Nephron (organoid): ENCODE data around the gene CFAP100.

Source experiments
- H3K27ac Mint-ChIP-seq, 3 experiments: 2 replicates each; pipeline ENCODE4 v1.8.0; 2020; ENCODE audit warnings: mixed read lengths in 3 of 3, mild to moderate bottlenecking in 2 of 3, moderate library complexity in 1 of 3
- H3K27me3 Mint-ChIP-seq: 2 replicates; pipeline ENCODE4 v1.8.0; 2021; ENCODE audit warnings: low read depth, mild to moderate bottlenecking, moderate library complexity, mixed read lengths
- H3K36me3 Mint-ChIP-seq: 2 replicates; pipeline ENCODE4 v1.8.0; 2020; ENCODE audit warnings: low read depth, mixed read lengths
- H3K4me1 Mint-ChIP-seq: 2 replicates; pipeline ENCODE4 v1.8.0; 2020; ENCODE audit warnings: mixed read lengths
- H3K4me3 Mint-ChIP-seq, 3 experiments: 2 replicates each; pipeline ENCODE4 v1.8.0; 2020; ENCODE audit warnings: mild to moderate bottlenecking in 3 of 3, mixed read lengths in 3 of 3, moderate library complexity in 2 of 3
- H3K9me3 Mint-ChIP-seq: 2 replicates; pipeline ENCODE4 v1.8.0; 2020; ENCODE audit warnings: mixed read lengths
- TF ChIP-seq, protein P1 (sequence below), 3 experiments: fragments of 200-600 bp; sonication (generic); IDR thresholded peaks; one replicate each; pipeline ENCODE4 v1.5.0; 2021; ENCODE audit warnings: antibody characterized with exemption in 3 of 3; ENCODE audit not compliant: unreplicated experiment in 3 of 3

Gene CFAP100

DNA sequence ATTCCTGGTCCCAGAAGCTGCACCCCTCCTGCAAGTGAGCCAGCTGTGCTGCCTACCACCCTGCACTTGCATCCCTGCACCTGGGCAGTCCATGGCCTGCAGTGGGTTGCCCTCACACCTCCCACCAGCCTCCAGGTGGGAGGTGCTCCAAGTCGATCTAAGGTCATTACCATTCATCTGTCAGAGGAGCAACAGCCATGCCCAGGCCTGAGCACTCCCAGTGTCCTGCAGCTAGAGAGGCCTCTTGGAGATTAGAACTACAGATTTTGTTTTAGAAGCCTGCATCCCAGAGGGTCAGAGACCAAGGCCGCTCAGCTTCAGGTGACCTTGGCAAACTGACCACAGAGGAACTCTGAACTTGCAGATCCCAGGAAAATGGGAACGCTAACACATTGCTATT, 90.0 kb downstream of the CFAP100 start:
- no peaks in the 10 kb centered on the region for H3K9me3 Mint-ChIP-seq
- H3K4me1 Mint-ChIP-seq: peaks cover 35% of the 10 kb centered on the region
- H3K27me3 Mint-ChIP-seq: peaks cover 7% of the 10 kb centered on the region
- TF ChIP-seq, protein P1, sequence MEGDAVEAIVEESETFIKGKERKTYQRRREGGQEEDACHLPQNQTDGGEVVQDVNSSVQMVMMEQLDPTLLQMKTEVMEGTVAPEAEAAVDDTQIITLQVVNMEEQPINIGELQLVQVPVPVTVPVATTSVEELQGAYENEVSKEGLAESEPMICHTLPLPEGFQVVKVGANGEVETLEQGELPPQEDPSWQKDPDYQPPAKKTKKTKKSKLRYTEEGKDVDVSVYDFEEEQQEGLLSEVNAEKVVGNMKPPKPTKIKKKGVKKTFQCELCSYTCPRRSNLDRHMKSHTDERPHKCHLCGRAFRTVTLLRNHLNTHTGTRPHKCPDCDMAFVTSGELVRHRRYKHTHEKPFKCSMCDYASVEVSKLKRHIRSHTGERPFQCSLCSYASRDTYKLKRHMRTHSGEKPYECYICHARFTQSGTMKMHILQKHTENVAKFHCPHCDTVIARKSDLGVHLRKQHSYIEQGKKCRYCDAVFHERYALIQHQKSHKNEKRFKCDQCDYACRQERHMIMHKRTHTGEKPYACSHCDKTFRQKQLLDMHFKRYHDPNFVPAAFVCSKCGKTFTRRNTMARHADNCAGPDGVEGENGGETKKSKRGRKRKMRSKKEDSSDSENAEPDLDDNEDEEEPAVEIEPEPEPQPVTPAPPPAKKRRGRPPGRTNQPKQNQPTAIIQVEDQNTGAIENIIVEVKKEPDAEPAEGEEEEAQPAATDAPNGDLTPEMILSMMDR (IDR thresholded peaks at IDR 0.05; ENCODE audit: unreplicated experiment in 3 of 3): no peak
- H3K36me3 Mint-ChIP-seq: no peaks in the 10 kb centered on the region
- H3K27ac Mint-ChIP-seq: no peak overlapping the region
- no peak overlapping the region for H3K4me3 Mint-ChIP-seq

DNA sequence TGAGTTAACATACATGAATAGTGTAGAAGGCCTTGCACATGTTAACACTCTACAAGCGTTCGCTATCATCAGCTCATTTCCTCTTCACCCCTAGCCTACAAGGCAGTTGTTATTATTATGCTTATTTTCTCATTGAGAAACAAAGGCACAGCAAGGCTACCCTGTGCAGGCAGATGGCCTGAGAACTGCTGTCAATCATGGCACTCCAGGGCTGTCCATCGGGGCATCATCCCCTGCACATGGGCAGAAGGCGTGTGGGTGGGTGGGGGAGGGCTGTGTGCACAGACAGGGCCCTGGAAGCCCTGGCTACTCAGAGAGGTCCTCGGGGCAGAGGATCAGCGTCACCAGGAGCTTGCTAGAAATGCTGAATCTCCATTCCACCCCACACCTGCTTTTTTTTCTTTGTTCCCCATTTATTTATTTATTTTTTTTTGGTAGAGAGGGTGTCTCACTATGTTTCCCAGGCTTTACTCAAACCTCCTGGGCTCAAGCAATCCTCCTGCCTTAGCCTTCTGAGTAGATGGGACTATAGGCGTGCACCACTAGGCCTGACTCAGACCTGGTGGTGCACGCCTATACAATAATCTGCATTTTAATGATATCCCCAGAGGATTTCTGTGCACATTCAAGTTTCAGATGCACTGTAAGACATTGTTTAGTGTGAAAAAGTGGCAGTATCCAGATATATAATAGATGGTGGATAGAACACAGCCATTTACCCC, 90.6 kb downstream of the CFAP100 start:
- TF ChIP-seq, protein P1 (IDR thresholded peaks at IDR 0.05; ENCODE audit: unreplicated experiment in 3 of 3): no peak
- Mint-ChIP-seq H3K36me3 (no peaks in the 10 kb centered on the region), H3K27me3 (peaks cover 7% of the 10 kb centered on the region), H3K27ac (no peak overlapping the region), H3K4me3 (no peak overlapping the region), H3K4me1 (peaks cover 35% of the 10 kb centered on the region), H3K9me3 (no peaks in the 10 kb centered on the region)

DNA sequence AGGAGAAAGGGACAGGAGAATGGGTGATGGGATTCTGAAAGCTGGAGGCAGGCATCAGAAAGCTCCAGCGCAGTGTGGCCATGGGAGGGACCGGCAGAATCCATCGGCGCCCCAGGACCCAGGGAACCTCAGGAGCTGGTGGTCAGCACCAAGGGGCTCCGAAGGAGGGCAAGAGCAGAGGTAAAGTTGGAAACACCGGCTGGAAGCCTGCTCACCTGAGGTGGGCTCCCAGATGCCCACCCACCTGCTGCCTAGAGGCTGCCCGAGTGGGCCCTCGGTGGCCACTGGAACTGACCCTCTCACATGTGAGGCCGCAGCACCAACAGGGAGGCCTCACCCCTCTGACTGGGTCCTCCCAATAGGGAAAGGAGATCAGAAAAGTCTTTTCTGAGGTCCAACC, 91.2 kb downstream of the CFAP100 start:
- Mint-ChIP-seq H3K4me3 (no peak overlapping the region), H3K27me3 (peaks cover 7% of the 10 kb centered on the region), H3K36me3 (no peaks in the 10 kb centered on the region), H3K4me1 (peaks cover 31% of the 10 kb centered on the region), H3K27ac (no peak overlapping the region), H3K9me3 (no peaks in the 10 kb centered on the region)
- TF ChIP-seq, protein P1 (IDR thresholded peaks at IDR 0.05; ENCODE audit: unreplicated experiment in 3 of 3): no peak
